ENCODE results near the gene CUX1. TPM values are rescaled to one million over a fixed set of nuclear protein-coding genes. Genes with fewer than 3 reads are reported as not detected.

CUX1 gene
- total RNA-seq, 1 experiment from 2014 or later: 64.3 TPM

GRCh38 chr7:102066476-102066875, 249.1 kb downstream of the CUX1 start (continued):
- no peak for TF ChIP-seq TEAD4 (CRISPR knock-in tag; IDR thresholded peaks at IDR 0.05)

DNA sequence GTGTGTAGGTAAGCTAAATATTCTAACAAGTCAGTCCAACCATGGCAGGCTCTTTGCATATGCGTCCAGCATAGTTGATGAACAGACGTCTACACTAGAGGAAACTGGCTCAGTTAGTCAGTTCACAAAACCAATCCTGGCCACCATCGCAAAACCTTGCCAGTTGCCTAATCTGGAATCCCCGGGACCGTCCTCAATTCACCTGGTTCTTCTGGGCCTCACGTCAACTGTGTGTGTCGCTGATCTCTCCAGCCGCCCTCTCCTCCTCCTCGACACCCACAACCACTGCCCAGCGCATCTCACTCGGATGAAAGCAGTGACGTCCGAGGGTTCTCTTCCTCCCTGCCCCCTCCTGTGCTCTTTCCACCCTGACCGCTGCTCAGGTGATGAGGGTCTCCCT, 251.4 kb downstream of the CUX1 start:
- H3K27ac Mint-ChIP-seq: peak overlapping the region; percentile 89
- H3K4me3 Mint-ChIP-seq: no peak overlapping the region
- peak; percentile 7 for DNase-seq (ENCODE audit: low spot score)
- ATAC-seq: no peak
- peaks cover 29% of the 10 kb centered on the region for H3K36me3 Mint-ChIP-seq
- peaks cover 40% of the 10 kb centered on the region for H3K4me1 Mint-ChIP-seq
- ChIA-PET POLR2A (interaction anchor here (0.6 kb wide), 1 partner anchor 213 kb away, joined by 4 read pairs; no protein-coding TSS in a partner anchor), CTCF (interaction anchor here (1.1 to 1.4 kb wide), 2 partner anchors 20 to 23 kb away, joined by 3 to 8 read pairs; no protein-coding TSS in a partner anchor)
- TF ChIP-seq GABPB1 (CRISPR knock-in tag; IDR thresholded peaks at IDR 0.05) (no peak), HMGA2 (CRISPR knock-in tag; IDR thresholded peaks at IDR 0.05) (no peak), NR1H2 (CRISPR knock-in tag; IDR thresholded peaks at IDR 0.05) (no peak), FOXK1 (CRISPR knock-in tag; IDR thresholded peaks at IDR 0.05) (no peak), ZNF219 (CRISPR knock-in tag; IDR thresholded peaks at IDR 0.05; ENCODE audit: borderline replicate concordance) (no peak), ATF1 (CRISPR knock-in tag; IDR thresholded peaks at IDR 0.05) (no peak), ZNF317 (CRISPR knock-in tag; IDR thresholded peaks at IDR 0.05; ENCODE audit: borderline replicate concordance, low read depth) (no peak), ZNF396 (CRISPR knock-in tag; IDR thresholded peaks at IDR 0.05; ENCODE audit: borderline replicate concordance) (no peak), RORB (CRISPR knock-in tag; IDR thresholded peaks at IDR 0.05) (no peak)
- TF ChIP-seq, protein P1, sequence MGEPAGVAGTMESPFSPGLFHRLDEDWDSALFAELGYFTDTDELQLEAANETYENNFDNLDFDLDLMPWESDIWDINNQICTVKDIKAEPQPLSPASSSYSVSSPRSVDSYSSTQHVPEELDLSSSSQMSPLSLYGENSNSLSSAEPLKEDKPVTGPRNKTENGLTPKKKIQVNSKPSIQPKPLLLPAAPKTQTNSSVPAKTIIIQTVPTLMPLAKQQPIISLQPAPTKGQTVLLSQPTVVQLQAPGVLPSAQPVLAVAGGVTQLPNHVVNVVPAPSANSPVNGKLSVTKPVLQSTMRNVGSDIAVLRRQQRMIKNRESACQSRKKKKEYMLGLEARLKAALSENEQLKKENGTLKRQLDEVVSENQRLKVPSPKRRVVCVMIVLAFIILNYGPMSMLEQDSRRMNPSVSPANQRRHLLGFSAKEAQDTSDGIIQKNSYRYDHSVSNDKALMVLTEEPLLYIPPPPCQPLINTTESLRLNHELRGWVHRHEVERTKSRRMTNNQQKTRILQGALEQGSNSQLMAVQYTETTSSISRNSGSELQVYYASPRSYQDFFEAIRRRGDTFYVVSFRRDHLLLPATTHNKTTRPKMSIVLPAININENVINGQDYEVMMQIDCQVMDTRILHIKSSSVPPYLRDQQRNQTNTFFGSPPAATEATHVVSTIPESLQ (CRISPR knock-in tag; IDR thresholded peaks at IDR 0.05): no peak
- TF ChIP-seq, protein P2, sequence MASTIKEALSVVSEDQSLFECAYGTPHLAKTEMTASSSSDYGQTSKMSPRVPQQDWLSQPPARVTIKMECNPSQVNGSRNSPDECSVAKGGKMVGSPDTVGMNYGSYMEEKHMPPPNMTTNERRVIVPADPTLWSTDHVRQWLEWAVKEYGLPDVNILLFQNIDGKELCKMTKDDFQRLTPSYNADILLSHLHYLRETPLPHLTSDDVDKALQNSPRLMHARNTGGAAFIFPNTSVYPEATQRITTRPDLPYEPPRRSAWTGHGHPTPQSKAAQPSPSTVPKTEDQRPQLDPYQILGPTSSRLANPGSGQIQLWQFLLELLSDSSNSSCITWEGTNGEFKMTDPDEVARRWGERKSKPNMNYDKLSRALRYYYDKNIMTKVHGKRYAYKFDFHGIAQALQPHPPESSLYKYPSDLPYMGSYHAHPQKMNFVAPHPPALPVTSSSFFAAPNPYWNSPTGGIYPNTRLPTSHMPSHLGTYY (CRISPR knock-in tag; IDR thresholded peaks at IDR 0.05): no peak
- peaks cover 8% of the 10 kb centered on the region for H3K9me3 Mint-ChIP-seq
- H3K27me3 Mint-ChIP-seq (ENCODE audit: low read depth): no peaks in the 10 kb centered on the region

DNA sequence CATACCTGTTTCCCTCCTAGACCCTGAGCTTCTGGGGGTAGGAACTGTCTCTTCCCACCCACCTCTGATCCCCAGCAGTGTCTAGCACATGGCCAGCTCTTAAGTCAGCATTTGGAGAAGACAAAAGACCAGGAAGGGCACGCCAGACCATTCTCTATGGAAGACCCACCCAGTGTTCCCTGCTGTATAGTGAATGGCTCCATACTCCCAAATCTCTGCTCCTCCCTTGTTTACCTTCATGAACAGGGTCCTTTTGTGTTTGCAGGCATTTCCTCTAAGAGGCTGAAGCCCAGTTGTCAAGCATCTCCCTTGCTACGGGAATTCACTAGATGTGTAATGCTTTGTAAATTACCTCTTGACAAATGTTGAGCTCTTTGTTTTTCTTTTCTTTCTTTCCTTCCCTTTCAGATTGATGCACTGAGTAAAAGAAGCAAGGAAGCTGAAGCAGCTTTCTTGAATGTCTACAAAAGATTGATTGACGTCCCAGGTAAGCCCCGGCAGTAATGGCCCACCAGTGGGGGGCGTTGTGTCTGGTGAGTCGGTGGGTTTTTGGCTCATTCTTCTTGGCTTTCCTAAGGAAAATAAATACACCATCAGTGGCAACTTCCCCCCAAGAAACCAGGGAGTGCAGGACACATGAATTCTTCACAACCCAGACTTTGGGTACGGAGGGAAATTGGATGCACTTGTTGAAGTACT, 252.7 kb downstream of the CUX1 start:
- Mint-ChIP-seq H3K4me3 (no peak overlapping the region), H3K36me3 (peaks cover 29% of the 10 kb centered on the region), H3K27me3 (ENCODE audit: low read depth) (no peaks in the 10 kb centered on the region), H3K4me1 (peaks cover 28% of the 10 kb centered on the region), H3K27ac (peak overlapping the region; percentile 75), H3K9me3 (peaks cover 8% of the 10 kb centered on the region)
- DNase-seq (ENCODE audit: low spot score) (peak; percentile 33), ATAC-seq (peak; percentile 61)
- POLR2A ChIA-PET: no interaction called here
- CTCF ChIA-PET: interaction anchor here (0.8 to 1.4 kb wide), 7 partner anchors 9 to 323 kb away, joined by 3 to 8 read pairs (median 3); no protein-coding TSS in a partner anchor
- no peak for TF ChIP-seq ZNF138 (CRISPR knock-in tag; conservative IDR thresholded peaks at IDR 0.05)
- TF ChIP-seq ZNF232 (CRISPR knock-in tag; IDR thresholded peaks at IDR 0.05): no peak
- no peak for TF ChIP-seq RELA (CRISPR knock-in tag; IDR thresholded peaks at IDR 0.05; ENCODE audit: borderline replicate concordance)
- no peak for TF ChIP-seq AR (CRISPR knock-in tag; IDR thresholded peaks at IDR 0.05)
- no peak for TF ChIP-seq GTF2I (CRISPR knock-in tag; conservative IDR thresholded peaks at IDR 0.05)
- TF ChIP-seq E2F1 (CRISPR knock-in tag; IDR thresholded peaks at IDR 0.05): no peak
- no peak for TF ChIP-seq ZNF671 (CRISPR knock-in tag; IDR thresholded peaks at IDR 0.05)
- TF ChIP-seq CBFB (CRISPR knock-in tag; IDR thresholded peaks at IDR 0.05; ENCODE audit: low read depth): no peak
- no peak for TF ChIP-seq ZMAT4 (CRISPR knock-in tag; IDR thresholded peaks at IDR 0.05)
- no peak for TF ChIP-seq SMAD3 (CRISPR knock-in tag; IDR thresholded peaks at IDR 0.05; ENCODE audit: borderline replicate concordance)
- TF ChIP-seq NFE2L1 (CRISPR knock-in tag; IDR thresholded peaks at IDR 0.05): no peak
- no peak for TF ChIP-seq ZNF263 (CRISPR knock-in tag; IDR thresholded peaks at IDR 0.05; ENCODE audit: low read depth)
- TF ChIP-seq, protein P3, sequence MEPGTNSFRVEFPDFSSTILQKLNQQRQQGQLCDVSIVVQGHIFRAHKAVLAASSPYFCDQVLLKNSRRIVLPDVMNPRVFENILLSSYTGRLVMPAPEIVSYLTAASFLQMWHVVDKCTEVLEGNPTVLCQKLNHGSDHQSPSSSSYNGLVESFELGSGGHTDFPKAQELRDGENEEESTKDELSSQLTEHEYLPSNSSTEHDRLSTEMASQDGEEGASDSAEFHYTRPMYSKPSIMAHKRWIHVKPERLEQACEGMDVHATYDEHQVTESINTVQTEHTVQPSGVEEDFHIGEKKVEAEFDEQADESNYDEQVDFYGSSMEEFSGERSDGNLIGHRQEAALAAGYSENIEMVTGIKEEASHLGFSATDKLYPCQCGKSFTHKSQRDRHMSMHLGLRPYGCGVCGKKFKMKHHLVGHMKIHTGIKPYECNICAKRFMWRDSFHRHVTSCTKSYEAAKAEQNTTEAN (CRISPR knock-in tag; IDR thresholded peaks at IDR 0.05): no peak
